ENCODE results near the gene SSR2. TPM values are rescaled to one million over a fixed set of nuclear protein-coding genes. Genes with fewer than 3 reads are reported as not detected.

The SSR2 gene
- total RNA-seq, 6 experiments from 2014 or later, result 59.5 to 227 (median 103) TPM

- TF ChIP-seq CTCF (IDR thresholded peaks at IDR 0.05) (no peak), POLR2A (IDR thresholded peaks at IDR 0.05) (no peak)
- WGBS (ENCODE audit: insufficient coverage, low coverage, low lambda C conversion rate, missing lambda C conversion rate), result 75% methylated on average over 3 of the region's 16 CpGs
- H3K4me1 ChIP-seq, result peaks cover 0 to 14% (median 8%) of the 10 kb centered on the region in 4 donors
- no peaks in the 10 kb centered on the region for H3K27me3 ChIP-seq
- DNase-seq, result no peak
- H3K4me3 ChIP-seq, result no peak overlapping the region
- H3K9me3 ChIP-seq, result no peaks in the 10 kb centered on the region
- intact Hi-C loops (cut with DNase I), result loop anchor here in 1 of 2 donors (10.0 kb wide), 1 partner anchor 61 kb away; no protein-coding TSS in a partner anchor
- ATAC-seq, result no peak
- no peaks in the 10 kb centered on the region for H3K36me3 ChIP-seq
- no peak overlapping the region for H3K27ac ChIP-seq
Observed at GRCh38 chr1:156065871-156066270, 45.1 kb upstream of the SSR2 start.

DNA sequence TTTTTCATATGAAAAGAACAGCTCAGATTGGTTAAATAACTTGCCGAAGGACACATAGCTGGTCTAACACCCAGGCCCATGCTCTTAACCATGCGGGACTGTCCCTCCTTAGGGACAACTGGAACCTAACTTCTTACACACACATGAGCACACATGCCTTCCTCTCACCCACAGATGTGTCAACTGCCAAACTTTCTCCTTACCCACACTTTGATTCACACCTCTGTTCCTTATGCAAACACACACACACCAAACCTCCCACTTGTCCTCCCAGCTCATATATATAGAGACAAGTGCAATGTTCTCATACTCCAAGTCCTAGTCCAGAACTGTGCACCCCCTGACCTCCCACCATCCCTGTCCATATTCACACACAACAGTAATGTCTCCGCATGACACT, 44.5 kb upstream of the SSR2 start:
- intact Hi-C loops (cut with DNase I), result loop anchor here in 1 of 2 donors (10.0 kb wide), 1 partner anchor 60 kb away; no protein-coding TSS in a partner anchor
- no peak overlapping the region for H3K27ac ChIP-seq
- no peak for TF ChIP-seq CTCF (IDR thresholded peaks at IDR 0.05)
- H3K27me3 ChIP-seq, result no peaks in the 10 kb centered on the region
- no peaks in the 10 kb centered on the region for H3K9me3 ChIP-seq
- 94% methylated on average over 2 of the region's 3 CpGs for WGBS (ENCODE audit: insufficient coverage, low coverage, low lambda C conversion rate, missing lambda C conversion rate)
- H3K4me1 ChIP-seq, result peaks cover 0 to 7% (median 6%) of the 10 kb centered on the region in 4 donors
- DNase-seq, result no peak
- no peak for ATAC-seq
- no peak overlapping the region for H3K4me3 ChIP-seq
- no peaks in the 10 kb centered on the region for H3K36me3 ChIP-seq

DNA sequence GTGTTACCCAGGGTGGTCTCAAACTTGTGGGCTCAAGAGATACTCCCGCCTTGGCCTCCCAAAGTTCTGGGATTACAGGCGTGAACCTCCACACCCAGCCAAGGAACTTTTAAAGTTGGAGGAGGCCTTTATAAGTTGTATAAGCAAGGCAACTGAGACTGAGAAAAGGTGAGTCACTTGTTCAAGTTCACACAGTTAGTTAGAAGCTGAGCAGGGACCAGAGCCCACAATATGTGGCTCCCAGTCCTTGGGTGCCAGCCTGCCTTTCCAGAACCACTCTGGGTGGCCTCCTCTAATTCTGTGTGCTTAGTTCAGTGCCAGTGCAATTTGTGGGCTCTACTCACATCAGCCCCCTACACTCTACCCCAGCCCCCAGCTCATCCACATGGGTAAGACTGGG, 43.9 kb upstream of the SSR2 start:
- H3K36me3 ChIP-seq, result no peaks in the 10 kb centered on the region
- no peak overlapping the region for H3K4me3 ChIP-seq
- ATAC-seq (no peak), DNase-seq (no peak)
- no peaks in the 10 kb centered on the region for H3K27me3 ChIP-seq
- no peak overlapping the region for H3K27ac ChIP-seq
- 80% methylated on average over 2 of the region's 2 CpGs for WGBS (ENCODE audit: insufficient coverage, low coverage, low lambda C conversion rate, missing lambda C conversion rate)
- no peaks in the 10 kb centered on the region for H3K9me3 ChIP-seq
- intact Hi-C loops (cut with DNase I), result loop anchor here in 1 of 2 donors (10.0 kb wide), 1 partner anchor 60 kb away; no protein-coding TSS in a partner anchor
- TF ChIP-seq POLR2A (IDR thresholded peaks at IDR 0.05), result no peak
- no peak for TF ChIP-seq CTCF (IDR thresholded peaks at IDR 0.05)
- peaks cover 0 to 4% (median 3%) of the 10 kb centered on the region in 4 donors for H3K4me1 ChIP-seq

GRCh38 chr1:156063997-156064285, 43.2 kb upstream of the SSR2 start:
- Histone ChIP-seq H3K36me3 (no peaks in the 10 kb centered on the region), H3K4me3 (no peak overlapping the region), H3K27me3 (no peaks in the 10 kb centered on the region), H3K9me3 (no peaks in the 10 kb centered on the region), H3K4me1 (no peaks in the 10 kb centered on the region), H3K27ac (no peak overlapping the region)
- ATAC-seq (no peak), DNase-seq (no peak)
- 60% methylated on average over 2 of the region's 2 CpGs for WGBS (ENCODE audit: insufficient coverage, low coverage, low lambda C conversion rate, missing lambda C conversion rate)
- intact Hi-C loops (cut with DNase I), result loop anchor here in 1 of 2 donors (10.0 kb wide), 1 partner anchor 59 kb away; no protein-coding TSS in a partner anchor
- no peak for TF ChIP-seq POLR2A (IDR thresholded peaks at IDR 0.05)
- no peak for TF ChIP-seq CTCF (IDR thresholded peaks at IDR 0.05)

GRCh38 chr1:156062189-156062588, 41.4 kb upstream of the SSR2 start:
- intact Hi-C loops (cut with DNase I), result loop anchor here in 1 of 2 donors (10.0 kb wide), 1 partner anchor 57 kb away; no protein-coding TSS in a partner anchor
- WGBS (ENCODE audit: insufficient coverage, low coverage, low lambda C conversion rate, missing lambda C conversion rate), result 89% methylated on average over 2 of the region's 3 CpGs
- Histone ChIP-seq H3K4me3 (no peak overlapping the region), H3K27me3 (no peaks in the 10 kb centered on the region), H3K36me3 (no peaks in the 10 kb centered on the region), H3K27ac (no peak overlapping the region), H3K4me1 (no peaks in the 10 kb centered on the region), H3K9me3 (no peaks in the 10 kb centered on the region)
- ATAC-seq (no peak), DNase-seq (no peak)
- TF ChIP-seq POLR2A (IDR thresholded peaks at IDR 0.05) (no peak), CTCF (IDR thresholded peaks at IDR 0.05) (no peak)
